Colonic mucosa (tissue), 4 donors: ENCODE measurements around the gene STAT3. TPM values are rescaled to one million over a fixed set of nuclear protein-coding genes. Genes with fewer than 3 reads are reported as not detected.
"Not testable (repeated sequence)": the region's sequence is repeated elsewhere in the genome, so short reads cannot be mapped to it uniquely, and the experiment has no call there.

Source experiments
- DNase-seq: peaks from one replicate; pipeline ENCODE4 v3.0.0-alpha.2; 2020
- H3K27ac ChIP-seq: fragments of 200-600 bp; one replicate; pipeline ENCODE4 v1.8.0; 2021
- H3K27me3 ChIP-seq: fragments of 200-600 bp; one replicate; pipeline ENCODE4 v1.8.0; 2021
- H3K36me3 ChIP-seq: fragments of 200-600 bp; one replicate; pipeline ENCODE4 v1.8.0; 2021
- H3K4me1 ChIP-seq: fragments of 200-600 bp; one replicate; pipeline ENCODE4 v1.8.0; 2021; ENCODE audit warnings: mild to moderate bottlenecking
- H3K4me3 ChIP-seq: fragments of 200-600 bp; one replicate; pipeline ENCODE4 v1.8.0; 2021
- H3K9ac ChIP-seq, 2 donors: one replicate each; pipeline ENCODE4 v1.7.0; 2013; ENCODE audit warnings: control low read depth in 2 of 2, low read depth in 2 of 2, low read length in 2 of 2
- H3K9me3 ChIP-seq: fragments of 200-600 bp; one replicate; pipeline ENCODE4 v1.8.0; 2021
- intact Hi-C: fragments of 100-400 bp; cut with DNase I; formaldehyde crosslinking; loops from one replicate; pipeline ENCODE4 v1.14.1; 2022
- total RNA-seq, 2 donors: library from RNA; stranded (reverse); fragmentation: NEBNext Ultra II Directional in 1 of 2; extraction: Animal tissue kit (Norgen Biotek cat#: 25700) in 1 of 2; gene quantifications; one replicate each; pipeline ENCODE4 v1.2.1, GENCODE V29; 2021
- TF ChIP-seq, protein P1 (sequence below): fragments of 200-600 bp; IDR thresholded peaks from one replicate; pipeline ENCODE4 v1.8.0; 2022; ENCODE audit warnings: antibody characterized with exemption, mild to moderate bottlenecking
- donor health status: healthy.
- donor health status: DM: no; HTN: no; CAD: no.
- donor health status: DM: no; HTN: no; CAD: no.

STAT3 gene
- total RNA-seq, 2 donors from 2014 or later, result 137 to 216 TPM

DNA sequence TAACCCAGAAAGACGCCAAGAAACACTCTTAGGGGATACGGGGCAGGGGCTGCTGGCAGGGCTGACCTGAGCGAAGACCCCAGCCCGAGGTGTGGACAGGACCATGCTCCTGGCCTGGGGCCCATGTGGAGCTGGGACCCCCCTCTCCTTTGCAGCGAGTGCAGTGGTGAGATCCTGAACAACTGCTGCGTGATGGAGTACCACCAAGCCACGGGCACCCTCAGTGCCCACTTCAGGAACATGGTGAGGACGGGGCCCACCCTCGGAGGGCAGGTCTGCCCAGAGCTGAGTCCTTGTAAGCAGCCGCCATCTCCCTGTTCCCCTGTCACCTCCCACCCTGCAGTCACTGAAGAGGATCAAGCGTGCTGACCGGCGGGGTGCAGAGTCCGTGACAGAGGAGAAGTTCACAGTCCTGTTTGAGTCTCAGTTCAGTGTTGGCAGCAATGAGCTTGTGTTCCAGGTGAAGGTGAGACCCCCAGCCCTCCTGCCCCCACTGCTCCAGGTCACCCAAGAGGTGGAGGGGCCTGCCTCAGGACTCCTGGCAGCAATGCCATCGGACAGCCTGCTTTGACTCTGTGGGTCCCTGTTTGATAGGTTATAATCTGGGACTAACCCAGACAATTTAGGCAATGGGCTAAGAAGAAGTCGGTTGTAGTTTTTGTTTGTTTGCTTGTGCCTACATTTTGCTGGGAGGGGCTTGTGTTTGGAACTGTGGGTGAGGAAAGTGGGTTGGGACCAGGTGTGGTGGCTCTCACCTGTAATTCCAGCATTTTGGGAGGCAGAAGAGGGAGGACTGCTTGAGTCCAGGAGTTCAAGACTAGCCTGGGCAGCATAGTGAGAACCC lies 83.8 kb downstream of the STAT3 start:
- no peaks in the 10 kb centered on the region for H3K36me3 ChIP-seq
- DNase-seq, result no peak
- no peak overlapping the region for H3K9ac ChIP-seq
- H3K27me3 ChIP-seq, result no peaks in the 10 kb centered on the region
- intact Hi-C loops, result no loop called here
- H3K4me3 ChIP-seq, result no peak overlapping the region
- TF ChIP-seq, protein P1, sequence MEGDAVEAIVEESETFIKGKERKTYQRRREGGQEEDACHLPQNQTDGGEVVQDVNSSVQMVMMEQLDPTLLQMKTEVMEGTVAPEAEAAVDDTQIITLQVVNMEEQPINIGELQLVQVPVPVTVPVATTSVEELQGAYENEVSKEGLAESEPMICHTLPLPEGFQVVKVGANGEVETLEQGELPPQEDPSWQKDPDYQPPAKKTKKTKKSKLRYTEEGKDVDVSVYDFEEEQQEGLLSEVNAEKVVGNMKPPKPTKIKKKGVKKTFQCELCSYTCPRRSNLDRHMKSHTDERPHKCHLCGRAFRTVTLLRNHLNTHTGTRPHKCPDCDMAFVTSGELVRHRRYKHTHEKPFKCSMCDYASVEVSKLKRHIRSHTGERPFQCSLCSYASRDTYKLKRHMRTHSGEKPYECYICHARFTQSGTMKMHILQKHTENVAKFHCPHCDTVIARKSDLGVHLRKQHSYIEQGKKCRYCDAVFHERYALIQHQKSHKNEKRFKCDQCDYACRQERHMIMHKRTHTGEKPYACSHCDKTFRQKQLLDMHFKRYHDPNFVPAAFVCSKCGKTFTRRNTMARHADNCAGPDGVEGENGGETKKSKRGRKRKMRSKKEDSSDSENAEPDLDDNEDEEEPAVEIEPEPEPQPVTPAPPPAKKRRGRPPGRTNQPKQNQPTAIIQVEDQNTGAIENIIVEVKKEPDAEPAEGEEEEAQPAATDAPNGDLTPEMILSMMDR, result no peak
- H3K4me1 ChIP-seq, result no peaks in the 10 kb centered on the region
- H3K27ac ChIP-seq, result no peak overlapping the region
- no peaks in the 10 kb centered on the region for H3K9me3 ChIP-seq

DNA sequence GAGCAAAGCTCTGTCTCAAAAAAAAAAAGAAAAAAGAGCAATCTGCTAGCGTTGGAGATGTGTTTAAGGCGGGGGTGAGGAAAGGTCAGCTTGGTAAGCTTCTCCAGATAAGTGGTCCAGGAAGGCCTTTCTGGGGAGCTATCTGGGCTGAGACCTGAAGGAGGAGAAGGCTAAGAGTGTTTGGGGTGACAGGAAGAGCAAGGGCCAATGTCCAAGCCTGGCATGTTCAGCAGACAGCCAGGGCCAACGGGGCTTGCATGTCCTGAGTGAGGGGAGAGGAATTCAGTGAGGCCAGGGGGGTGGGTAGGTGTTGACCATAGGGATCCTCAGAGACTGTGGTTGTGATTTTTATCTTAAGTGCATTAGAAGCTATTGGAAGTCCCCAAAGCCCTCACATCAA lies 84.5 kb downstream of the STAT3 start:
- H3K4me1 ChIP-seq, result no peaks in the 10 kb centered on the region
- intact Hi-C loops, result no loop called here
- no peak overlapping the region for H3K4me3 ChIP-seq
- TF ChIP-seq, protein P1, result no peak
- DNase-seq, result no peak
- H3K9ac ChIP-seq, result no peak overlapping the region
- H3K9me3 ChIP-seq, result no peaks in the 10 kb centered on the region
- no peak overlapping the region for H3K27ac ChIP-seq
- H3K36me3 ChIP-seq, result no peaks in the 10 kb centered on the region
- no peaks in the 10 kb centered on the region for H3K27me3 ChIP-seq

DNA sequence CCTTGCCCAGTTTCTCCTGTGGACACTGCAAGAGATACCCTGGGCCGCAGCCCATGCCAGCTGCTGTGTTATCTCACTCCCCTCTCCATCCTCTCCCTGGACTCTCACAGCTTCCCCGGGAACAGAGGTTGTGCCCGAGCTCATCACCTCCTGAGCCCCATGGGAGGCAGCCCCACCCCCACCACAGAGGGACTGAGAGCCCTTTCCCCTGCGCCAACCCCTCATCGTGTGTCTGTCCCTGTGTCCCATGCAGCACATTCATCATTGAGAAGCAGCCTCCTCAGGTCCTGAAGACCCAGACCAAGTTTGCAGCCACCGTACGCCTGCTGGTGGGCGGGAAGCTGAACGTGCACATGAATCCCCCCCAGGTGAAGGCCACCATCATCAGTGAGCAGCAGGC lies 87.2 kb downstream of the STAT3 start:
- no peak overlapping the region for H3K27ac ChIP-seq
- H3K9me3 ChIP-seq, result no peaks in the 10 kb centered on the region
- DNase-seq, result no peak
- no peak overlapping the region for H3K9ac ChIP-seq
- intact Hi-C loops, result no loop called here
- H3K27me3 ChIP-seq, result no peaks in the 10 kb centered on the region
- TF ChIP-seq, protein P1, result no peak
- H3K36me3 ChIP-seq, result peaks cover under 1% of the 10 kb centered on the region
- no peaks in the 10 kb centered on the region for H3K4me1 ChIP-seq
- no peak overlapping the region for H3K4me3 ChIP-seq

GRCh38 chr17:42299913-42300312 lies 88.3 kb downstream of the STAT3 start:
- DNase-seq, H3K9me3 ChIP-seq, H3K36me3 ChIP-seq, H3K27me3 ChIP-seq, H3K4me1 ChIP-seq, intact Hi-C loops, H3K9ac ChIP-seq, H3K4me3 ChIP-seq, H3K27ac ChIP-seq: not testable (repeated sequence)

- H3K9ac ChIP-seq, H3K9me3 ChIP-seq, H3K4me3 ChIP-seq, DNase-seq, intact Hi-C loops, H3K4me1 ChIP-seq, H3K27me3 ChIP-seq, H3K27ac ChIP-seq, H3K36me3 ChIP-seq: not testable (repeated sequence)
These were observed 88.9 kb downstream of the STAT3 start for GRCh38 chr17:42299361-42299760.

DNA sequence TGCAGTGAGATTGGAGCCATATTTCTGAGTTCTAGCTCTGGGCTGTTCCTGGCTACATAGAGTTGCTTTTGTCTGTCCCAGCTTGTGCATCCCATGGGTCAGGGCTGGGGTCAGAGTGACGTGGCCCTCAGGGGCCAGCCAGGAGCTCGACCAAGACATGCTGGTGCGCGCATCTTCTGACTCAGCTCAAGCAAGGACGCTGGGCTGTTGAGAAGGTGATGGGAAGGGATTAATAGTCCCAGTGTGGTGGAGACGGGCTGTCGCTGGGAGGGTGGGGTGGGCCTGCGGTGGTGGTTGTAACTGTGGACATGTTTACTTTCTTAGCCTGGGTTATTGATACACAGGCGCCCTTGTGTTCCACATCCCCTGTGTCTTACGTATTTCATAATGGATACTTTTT lies 90.5 kb downstream of the STAT3 start:
- H3K36me3 ChIP-seq, H3K4me3 ChIP-seq, H3K27ac ChIP-seq, DNase-seq, intact Hi-C loops, H3K27me3 ChIP-seq, H3K4me1 ChIP-seq, H3K9me3 ChIP-seq, H3K9ac ChIP-seq: not testable (repeated sequence)

DNA sequence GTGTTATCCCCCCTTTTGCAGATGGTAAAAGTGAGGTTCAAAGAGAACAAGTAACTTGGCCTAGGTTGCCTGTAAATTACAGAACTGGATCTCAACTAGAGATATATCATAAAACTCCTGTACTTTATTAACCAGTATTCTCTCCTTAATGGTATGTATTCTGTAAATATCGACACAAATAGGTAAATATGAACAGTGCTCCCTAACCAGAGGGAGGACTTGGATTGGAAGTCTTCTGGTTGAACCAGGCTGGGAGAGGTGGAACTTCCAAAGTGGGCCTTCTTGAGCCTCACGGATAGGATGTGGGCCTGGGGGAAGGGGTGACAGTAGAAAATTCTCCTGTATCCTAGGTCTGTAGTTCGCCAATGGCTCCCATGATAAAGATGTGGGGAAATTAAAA lies 92.2 kb downstream of the STAT3 start:
- no peaks in the 10 kb centered on the region for H3K9me3 ChIP-seq
- TF ChIP-seq, protein P1, result no peak
- DNase-seq, result no peak

More for the DNA sequence above, 92.2 kb downstream of the STAT3 start:
- H3K4me3 ChIP-seq, result no peak overlapping the region
- no peak overlapping the region for H3K9ac ChIP-seq
- peaks cover 6% of the 10 kb centered on the region for H3K36me3 ChIP-seq
- intact Hi-C loops, result no loop called here
- H3K27me3 ChIP-seq, result no peaks in the 10 kb centered on the region
- no peak overlapping the region for H3K27ac ChIP-seq
- H3K4me1 ChIP-seq, result no peaks in the 10 kb centered on the region
